DND-41 (cell line): ENCODE data around the gene TTC39A.

Experiments
- EZH2 ChIP-seq: IDR thresholded peaks from 3 replicates; pipeline ENCODE4 v1.6.1; 2012; ENCODE audit warnings: borderline replicate concordance, low read depth, mild to moderate bottlenecking, moderate library complexity, low read length, inconsistent platforms; ENCODE audit not compliant: severe bottlenecking
- TF ChIP-seq, protein P1 (sequence below): IDR thresholded peaks from 2 replicates; pipeline ENCODE4 v1.5.1; 2012; ENCODE audit warnings: borderline replicate concordance, low read length, moderate library complexity, mild to moderate bottlenecking; ENCODE audit not compliant: poor library complexity, severe bottlenecking; ENCODE audit errors: extremely low read depth

DNA sequence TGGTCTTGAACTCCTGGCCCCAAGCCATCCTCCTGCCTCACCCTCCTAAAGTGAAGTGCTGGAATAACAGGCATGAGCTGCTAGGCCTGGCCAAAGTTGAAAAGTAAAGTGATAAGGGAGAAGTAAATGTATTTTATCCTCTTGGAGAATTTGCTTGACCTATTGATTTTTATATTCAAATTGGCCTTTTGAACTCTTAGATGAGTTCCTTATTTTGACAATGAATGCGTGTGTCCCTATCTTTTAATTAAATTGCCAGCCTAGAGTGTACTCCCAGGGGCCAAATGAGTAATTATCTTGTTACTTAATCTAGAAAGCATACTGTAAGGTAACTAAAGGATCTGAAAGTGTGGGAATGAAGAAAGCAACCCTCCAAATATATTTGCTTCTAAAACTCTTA is 82.9 kb downstream of the TTC39A start:
- TF ChIP-seq, protein P1, sequence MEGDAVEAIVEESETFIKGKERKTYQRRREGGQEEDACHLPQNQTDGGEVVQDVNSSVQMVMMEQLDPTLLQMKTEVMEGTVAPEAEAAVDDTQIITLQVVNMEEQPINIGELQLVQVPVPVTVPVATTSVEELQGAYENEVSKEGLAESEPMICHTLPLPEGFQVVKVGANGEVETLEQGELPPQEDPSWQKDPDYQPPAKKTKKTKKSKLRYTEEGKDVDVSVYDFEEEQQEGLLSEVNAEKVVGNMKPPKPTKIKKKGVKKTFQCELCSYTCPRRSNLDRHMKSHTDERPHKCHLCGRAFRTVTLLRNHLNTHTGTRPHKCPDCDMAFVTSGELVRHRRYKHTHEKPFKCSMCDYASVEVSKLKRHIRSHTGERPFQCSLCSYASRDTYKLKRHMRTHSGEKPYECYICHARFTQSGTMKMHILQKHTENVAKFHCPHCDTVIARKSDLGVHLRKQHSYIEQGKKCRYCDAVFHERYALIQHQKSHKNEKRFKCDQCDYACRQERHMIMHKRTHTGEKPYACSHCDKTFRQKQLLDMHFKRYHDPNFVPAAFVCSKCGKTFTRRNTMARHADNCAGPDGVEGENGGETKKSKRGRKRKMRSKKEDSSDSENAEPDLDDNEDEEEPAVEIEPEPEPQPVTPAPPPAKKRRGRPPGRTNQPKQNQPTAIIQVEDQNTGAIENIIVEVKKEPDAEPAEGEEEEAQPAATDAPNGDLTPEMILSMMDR = no peak
- TF ChIP-seq EZH2 = no peak
